Esophagus squamous epithelium (tissue), 5 donors: ENCODE data around the gene CD4. TPM values are rescaled to one million over a fixed set of nuclear protein-coding genes. Genes with fewer than 3 reads are reported as not detected.

ENCODE experiments used
- DNase-seq: peaks from one replicate; lab custom pipeline; 2025; lab: John Stamatoyannopoulos, UW
- H3K27ac ChIP-seq, 4 donors: fragments of 200-600 bp; sonication (generic); one replicate each; pipeline ENCODE4 v1.5.1; 2016 to 2019; ENCODE audit warnings: mild to moderate bottlenecking in 1 of 4
- H3K27me3 ChIP-seq, 4 donors: fragments of 200-600 bp; sonication (generic); 1 replicate in 3 of 4; 2 replicates in 1 of 4; pipeline versions ENCODE4 v1.5.1 to v1.6.0; 2017 to 2021; ENCODE audit warnings: antibody characterized with exemption in 1 of 4
- H3K36me3 ChIP-seq, 3 donors: fragments of 200-600 bp; sonication (generic); one replicate each; pipeline ENCODE4 v1.5.1; 2016 to 2019
- H3K4me1 ChIP-seq, 3 donors: fragments of 200-600 bp; sonication (generic); one replicate each; pipeline ENCODE4 v1.5.1; 2017 to 2019
- H3K4me3 ChIP-seq, 4 donors: fragments of 200-600 bp; sonication (generic); 1 replicate in 3 of 4; 2 replicates in 1 of 4; pipeline ENCODE4 v1.5.1; 2016 to 2019; ENCODE audit warnings: mild to moderate bottlenecking in 2 of 4, moderate library complexity in 1 of 4
- H3K9me3 ChIP-seq, 3 donors: fragments of 200-600 bp; sonication (generic); one replicate each; pipeline ENCODE4 v1.5.1; 2016 to 2019
- CTCF ChIP-seq, 6 experiments: fragments of 450-650 bp in 4 of 6; fragments of 200-600 bp in 2 of 6; sonication (generic) in 2 of 6; IDR thresholded peaks; one replicate each; pipeline ENCODE4 v1.5.1; 2016 to 2019; ENCODE audit warnings: antibody characterized with exemption in 6 of 6, mild to moderate bottlenecking in 4 of 6, moderate library complexity in 4 of 6
- POLR2A ChIP-seq, 4 donors: fragments of 450-650 bp; IDR thresholded peaks; one replicate each; pipeline ENCODE4 v1.6.1; 2017; ENCODE audit warnings: antibody characterized with exemption in 4 of 4, mild to moderate bottlenecking in 4 of 4, moderate library complexity in 3 of 4
- WGBS, 2 donors: methylation state at CpG; one replicate each; pipeline ENCODE4 v1.1.5; 2018; 5-methylcytosine and 5-hydroxymethylcytosine counted together
- intact Hi-C: fragments of 100-400 bp; cut with DNase I; formaldehyde crosslinking; loops from one replicate; pipeline ENCODE4 v1.15.0; 2022
- total RNA-seq, 4 donors: library from RNA; depleted of rRNA; stranded (reverse); fragments of >200 nt; gene quantifications; one replicate each; pipeline ENCODE4 v1.1.0, GENCODE V29; 2016
- donor health status: DM: yes; HTN: yes; CAD: no.

The CD4 gene
- total RNA-seq, 4 donors from 2014 or later: 1.2 to 11.8 (median 5.0) TPM

- no peak for TF ChIP-seq POLR2A (IDR thresholded peaks at IDR 0.05)
- TF ChIP-seq CTCF (IDR thresholded peaks at IDR 0.05): no peak
- no peak for DNase-seq
- H3K9me3 ChIP-seq: no peaks in the 10 kb centered on the region
- H3K27ac ChIP-seq: peak overlapping the region; percentile 20 to 99 (median 41)
- H3K4me3 ChIP-seq: peak overlapping the region; percentile 6 to 58 (median 30)
- peaks cover 4 to 21% (median 4%) of the 10 kb centered on the region in 3 donors for H3K36me3 ChIP-seq
- intact Hi-C loops: no loop called here
- H3K4me1 ChIP-seq: peaks cover 38 to 64% (median 40%) of the 10 kb centered on the region in 3 donors
- peaks cover 0 to 13% (median 0%) of the 10 kb centered on the region in 4 donors for H3K27me3 ChIP-seq
- WGBS, 2 donors: 29 to 45% methylated on average over 3 to 11 of the region's 60 CpGs
Observed at GRCh38 chr12:6773590-6774351, 15.6 kb upstream of the CD4 start.

- Histone ChIP-seq H3K4me3 (peak overlapping the region in 1 of 4 donors; percentile 45), H3K27ac (peak overlapping the region in 3 of 4 donors; percentile 30 to 99 (median 52)), H3K9me3 (no peaks in the 10 kb centered on the region), H3K4me1 (peaks cover 31 to 64% (median 32%) of the 10 kb centered on the region in 3 donors), H3K27me3 (peaks cover 0 to 13% (median 0%) of the 10 kb centered on the region in 4 donors), H3K36me3 (peaks cover 4 to 20% (median 4%) of the 10 kb centered on the region in 3 donors)
- intact Hi-C loops: no loop called here
- DNase-seq: no peak
- TF ChIP-seq CTCF (IDR thresholded peaks at IDR 0.05) (no peak), POLR2A (IDR thresholded peaks at IDR 0.05) (no peak)
- WGBS, 2 donors: 78 to 81% methylated on average over 11 to 15 of the region's 15 CpGs
Observed at GRCh38 chr12:6774499-6775062, 14.7 kb upstream of the CD4 start.

GRCh38 chr12:6775185-6776174 is 13.8 kb upstream of the CD4 start:
- Histone ChIP-seq H3K4me1 (peaks cover 25 to 57% (median 31%) of the 10 kb centered on the region in 3 donors), H3K9me3 (no peaks in the 10 kb centered on the region), H3K36me3 (peaks cover 0 to 11% (median 2%) of the 10 kb centered on the region in 3 donors), H3K27ac (peak overlapping the region in 1 of 4 donors; percentile 99), H3K27me3 (peaks cover 0 to 13% (median 0%) of the 10 kb centered on the region in 4 donors), H3K4me3 (no peak overlapping the region)
- intact Hi-C loops: no loop called here
- WGBS, 2 donors: 73 to 82% methylated on average over 10 to 16 of the region's 16 CpGs
- TF ChIP-seq POLR2A (IDR thresholded peaks at IDR 0.05) (no peak), CTCF (IDR thresholded peaks at IDR 0.05) (no peak)
- DNase-seq: no peak

GRCh38 chr12:6777386-6777785 is 11.9 kb upstream of the CD4 start:
- no peaks in the 10 kb centered on the region for H3K9me3 ChIP-seq
- 89 to 90% methylated on average over 4 to 5 of the region's 5 CpGs for WGBS, 2 donors
- intact Hi-C loops: no loop called here
- H3K4me1 ChIP-seq: peaks cover 13 to 38% (median 17%) of the 10 kb centered on the region in 3 donors
- no peak for TF ChIP-seq CTCF (IDR thresholded peaks at IDR 0.05)
- H3K27ac ChIP-seq: peak overlapping the region in 2 of 4 donors; percentile 67 to 80
- no peak overlapping the region for H3K4me3 ChIP-seq
- DNase-seq: no peak
- no peaks in the 10 kb centered on the region for H3K36me3 ChIP-seq
- peaks cover 0 to 13% (median 0%) of the 10 kb centered on the region in 4 donors for H3K27me3 ChIP-seq
